ENCODE measurements around the gene SACM1L. TPM values are rescaled to one million over a fixed set of nuclear protein-coding genes. Genes with fewer than 3 reads are reported as not detected.
A peak's percentile ranks its signal among the peaks of the same experiment; 100 is the strongest.

The SACM1L gene
- total RNA-seq, 2 donors from 2014 or later, result 149 to 161 TPM

GRCh38 chr3:45682311-45682710 lies 6.9 kb upstream of the SACM1L start:
- Histone ChIP-seq H3K27ac (ENCODE audit: low read depth, low read length) (no peak overlapping the region), H3K4me1 (ENCODE audit: control insufficient read depth, insufficient read depth, low read length) (peaks cover 14% of the 10 kb centered on the region), H3K9me3 (ENCODE audit: control insufficient read depth, low read length) (peaks cover 14% of the 10 kb centered on the region), H3K27me3 (ENCODE audit: control insufficient read depth, insufficient read depth, low read length, poor library complexity, severe bottlenecking) (no peaks in the 10 kb centered on the region), H3K36me3 (ENCODE audit: control insufficient read depth, insufficient read depth, low read length) (peaks cover 72% of the 10 kb centered on the region), H3K9ac (ENCODE audit: extremely low read depth, low read length, poor library complexity, severe bottlenecking) (no peak overlapping the region), H3K4me3 (ENCODE audit: low read length) (no peak overlapping the region)
- Mint-ChIP-seq H3K9me3 (peaks cover 14% of the 10 kb centered on the region), H3K27ac (no peak overlapping the region), H3K27me3 (ENCODE audit: insufficient read depth) (no peaks in the 10 kb centered on the region), H3K4me3 (no peak overlapping the region), H3K4me1 (peaks cover 47% of the 10 kb centered on the region), H3K36me3 (ENCODE audit: low read depth) (peaks cover 59% of the 10 kb centered on the region)
- 95 to 100% methylated on average over 1 to 2 of the region's 2 CpGs for WGBS, 2 experiments (ENCODE audit: insufficient coverage in 1 of 2, insufficient read length in 1 of 2)
- no peak for DNase-seq
- TF ChIP-seq CTCF (conservative IDR thresholded peaks at IDR 0.05), result no peak

GRCh38 chr3:45682786-45683185 lies 6.4 kb upstream of the SACM1L start:
- Histone ChIP-seq H3K27me3 (ENCODE audit: control insufficient read depth, insufficient read depth, low read length, poor library complexity, severe bottlenecking) (no peaks in the 10 kb centered on the region), H3K27ac (ENCODE audit: low read depth, low read length) (no peak overlapping the region), H3K9me3 (ENCODE audit: control insufficient read depth, low read length) (peaks cover 14% of the 10 kb centered on the region), H3K9ac (ENCODE audit: extremely low read depth, low read length, poor library complexity, severe bottlenecking) (no peak overlapping the region), H3K4me1 (ENCODE audit: control insufficient read depth, insufficient read depth, low read length) (peaks cover 14% of the 10 kb centered on the region), H3K36me3 (ENCODE audit: control insufficient read depth, insufficient read depth, low read length) (peaks cover 67% of the 10 kb centered on the region), H3K4me3 (ENCODE audit: low read length) (no peak overlapping the region)
- peaks cover 42% of the 10 kb centered on the region for H3K4me1 Mint-ChIP-seq
- H3K27ac Mint-ChIP-seq, result no peak overlapping the region
- TF ChIP-seq CTCF (conservative IDR thresholded peaks at IDR 0.05), result no peak
- H3K36me3 Mint-ChIP-seq (ENCODE audit: low read depth), result peaks cover 57% of the 10 kb centered on the region
- H3K4me3 Mint-ChIP-seq, result no peak overlapping the region
- WGBS, 2 experiments (ENCODE audit: insufficient coverage in 1 of 2, insufficient read length in 1 of 2), result 78 to 81% methylated on average over 5 of the region's 5 CpGs
- H3K27me3 Mint-ChIP-seq (ENCODE audit: insufficient read depth), result no peaks in the 10 kb centered on the region
- no peak for DNase-seq
- H3K9me3 Mint-ChIP-seq, result peaks cover 14% of the 10 kb centered on the region

GRCh38 chr3:45683417-45684326 lies 5.5 kb upstream of the SACM1L start:
- peaks cover 14% of the 10 kb centered on the region for H3K4me1 ChIP-seq (ENCODE audit: control insufficient read depth, insufficient read depth, low read length)
- peaks cover 58% of the 10 kb centered on the region for H3K36me3 ChIP-seq (ENCODE audit: control insufficient read depth, insufficient read depth, low read length)
- Mint-ChIP-seq H3K4me3 (peak overlapping the region; percentile 1), H3K4me1 (peaks cover 38% of the 10 kb centered on the region), H3K9me3 (peaks cover 14% of the 10 kb centered on the region), H3K36me3 (ENCODE audit: low read depth) (peaks cover 48% of the 10 kb centered on the region), H3K27ac (peak overlapping the region; percentile 23), H3K27me3 (ENCODE audit: insufficient read depth) (no peaks in the 10 kb centered on the region)
- 93 to 94% methylated on average over 10 to 13 of the region's 13 CpGs for WGBS, 2 experiments (ENCODE audit: insufficient coverage in 1 of 2, insufficient read length in 1 of 2)
- no peak overlapping the region for H3K27ac ChIP-seq (ENCODE audit: low read depth, low read length)
- DNase-seq, result no peak
- peak overlapping the region; percentile 3 for H3K4me3 ChIP-seq (ENCODE audit: low read length)
- H3K9ac ChIP-seq (ENCODE audit: extremely low read depth, low read length, poor library complexity, severe bottlenecking), result no peak overlapping the region
- no peak for TF ChIP-seq CTCF (conservative IDR thresholded peaks at IDR 0.05)
- H3K9me3 ChIP-seq (ENCODE audit: control insufficient read depth, low read length), result peaks cover 14% of the 10 kb centered on the region
- no peaks in the 10 kb centered on the region for H3K27me3 ChIP-seq (ENCODE audit: control insufficient read depth, insufficient read depth, low read length, poor library complexity, severe bottlenecking)

Data from endodermal cell (in vitro differentiated cells).